ENCODE measurements around the gene NKD2.
"Not testable (repeated sequence)": the region's sequence is repeated elsewhere in the genome, so short reads cannot be mapped to it uniquely, and the experiment has no call there.

NKD2 gene

GRCh38 chr5:1014781-1015221, 6.2 kb downstream of the NKD2 start:
- no peak for DNase-seq

GRCh38 chr5:1015507-1015906, 6.9 kb downstream of the NKD2 start:
- DNase-seq = no peak

- DNase-seq = no peak
Measured at GRCh38 chr5:1016036-1016435, 7.4 kb downstream of the NKD2 start.

GRCh38 chr5:1016476-1016875, 7.9 kb downstream of the NKD2 start:
- DNase-seq = no peak

- DNase-seq = no peak
Measured at GRCh38 chr5:1017056-1017455, 8.5 kb downstream of the NKD2 start.

GRCh38 chr5:1017691-1018455, 9.3 kb downstream of the NKD2 start:
- DNase-seq = no peak

- no peak for DNase-seq
Measured at GRCh38 chr5:1018596-1018995, 10.0 kb downstream of the NKD2 start.

GRCh38 chr5:1019001-1019905, 10.7 kb downstream of the NKD2 start:
- no peak for DNase-seq

GRCh38 chr5:1020452-1020961, 11.9 kb downstream of the NKD2 start:
- DNase-seq = no peak

- no peak for DNase-seq
Measured at GRCh38 chr5:1021136-1021968, 12.8 kb downstream of the NKD2 start.

- DNase-seq = not testable (repeated sequence)
Measured at GRCh38 chr5:1021969-1022336, 13.4 kb downstream of the NKD2 start.

- DNase-seq = no peak
Measured at GRCh38 chr5:1026700-1027621, 18.4 kb downstream of the NKD2 start.

GRCh38 chr5:1027631-1028441, 19.2 kb downstream of the NKD2 start:
- no peak for DNase-seq

GRCh38 chr5:1028481-1029281, 20.1 kb downstream of the NKD2 start:
- no peak for DNase-seq

- no peak for DNase-seq
Measured at GRCh38 chr5:1029282-1029944, 20.8 kb downstream of the NKD2 start.

GRCh38 chr5:1029945-1030625, 21.5 kb downstream of the NKD2 start:
- no peak for DNase-seq

GRCh38 chr5:1030801-1031271, 22.2 kb downstream of the NKD2 start:
- DNase-seq = no peak

GRCh38 chr5:1031306-1031959, 22.8 kb downstream of the NKD2 start:
- no peak for DNase-seq
